Mesenteric fat pad (tissue), 1 donor: ENCODE measurements around the gene GRIK2. TPM values are rescaled to one million over a fixed set of nuclear protein-coding genes. Genes with fewer than 3 reads are reported as not detected.

Experiments
- DNase-seq: peaks from one replicate; pipeline ENCODE4 v3.0.0-alpha.2; 2020; ENCODE audit warnings: low spot score
- total RNA-seq: library from RNA; stranded (reverse); fragmentation: NEBNext Ultra II Directional; extraction: Animal tissue kit (Norgen Biotek cat#: 25700); gene quantifications from one replicate; pipeline ENCODE4 v1.2.1, GENCODE V29; 2021
- donor health status: DM: yes; HTN: yes; CAD: no.

Gene GRIK2
- total RNA-seq, 1 donor from 2014 or later: not detected

DNA sequence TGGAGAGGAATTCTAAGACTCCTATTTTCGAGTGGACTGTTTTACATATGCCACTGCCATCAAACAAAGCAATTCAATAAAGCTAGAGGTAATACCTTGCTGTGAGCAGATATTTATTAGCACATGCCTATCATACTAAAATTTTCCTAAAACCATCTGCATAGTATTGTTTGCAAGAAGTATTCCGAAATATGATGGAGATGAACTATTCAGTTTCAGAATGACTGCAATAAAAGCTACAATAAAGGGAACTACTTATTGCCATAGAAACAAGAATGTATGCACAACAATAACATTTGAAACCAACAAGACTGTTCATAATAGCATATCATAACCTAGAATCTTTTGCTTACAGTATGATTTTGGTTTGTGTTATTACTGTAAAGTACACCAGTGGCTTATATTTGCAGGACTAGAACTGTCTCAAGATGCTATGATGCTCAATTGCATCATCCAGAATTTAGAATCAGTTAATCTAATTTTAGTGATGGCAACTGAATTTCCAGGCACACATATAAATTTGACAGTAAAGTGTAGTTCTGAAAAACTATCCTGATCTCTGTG is 144.3 kb downstream of the GRIK2 start:
- DNase-seq: no peak

DNA sequence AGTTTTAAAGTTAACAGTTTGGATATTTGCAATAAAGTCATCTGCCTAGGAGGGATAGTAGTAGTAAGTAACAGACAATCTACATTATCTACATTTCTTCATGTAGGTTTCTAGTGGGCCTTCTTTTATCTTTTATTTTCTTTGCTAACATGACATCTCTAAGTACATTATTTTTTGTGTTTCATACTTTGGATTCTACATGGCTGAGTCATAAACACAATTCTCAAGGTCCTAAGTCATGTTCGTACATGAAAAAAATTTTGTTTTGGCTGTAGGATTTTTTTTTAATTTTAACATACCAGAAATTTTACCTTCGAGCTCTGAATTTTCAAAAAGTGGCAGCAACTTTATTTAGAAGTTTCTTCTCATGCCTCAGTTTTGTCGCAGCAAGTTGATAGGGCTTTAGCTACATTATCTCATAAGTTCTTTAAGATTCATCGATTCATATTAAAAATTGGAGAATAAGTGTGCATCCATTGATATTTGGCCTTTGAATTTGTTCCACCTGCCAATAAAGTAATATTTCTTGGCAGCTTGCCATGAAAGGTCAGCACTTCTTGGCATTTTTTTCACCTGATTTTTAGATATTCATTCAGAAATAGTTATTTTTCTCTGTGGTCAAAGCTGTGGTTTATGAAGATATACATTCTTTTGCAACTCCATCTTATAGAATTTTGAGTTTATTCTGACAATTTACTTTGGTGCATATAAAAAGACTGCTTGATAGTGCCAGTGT is 146.2 kb downstream of the GRIK2 start:
- DNase-seq: no peak

DNA sequence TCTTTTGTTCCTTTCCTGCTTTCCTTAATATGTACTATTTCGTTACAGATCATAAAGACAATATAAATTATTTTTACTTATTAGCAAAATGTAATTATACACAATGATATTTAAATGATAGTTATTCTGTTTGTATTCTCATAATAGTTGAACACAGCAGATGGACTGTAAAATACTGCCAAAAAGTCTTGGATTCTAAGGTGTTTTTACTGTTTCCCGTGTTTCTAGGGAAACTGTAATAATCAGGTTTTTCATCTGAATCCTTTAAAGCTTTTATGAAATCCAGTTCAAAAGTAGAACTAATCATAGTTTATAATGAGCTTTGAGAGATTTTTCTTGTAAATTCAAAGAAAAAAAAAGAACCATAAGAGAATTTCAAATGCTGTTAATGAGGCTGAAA is 148.4 kb downstream of the GRIK2 start:
- no peak for DNase-seq

DNA sequence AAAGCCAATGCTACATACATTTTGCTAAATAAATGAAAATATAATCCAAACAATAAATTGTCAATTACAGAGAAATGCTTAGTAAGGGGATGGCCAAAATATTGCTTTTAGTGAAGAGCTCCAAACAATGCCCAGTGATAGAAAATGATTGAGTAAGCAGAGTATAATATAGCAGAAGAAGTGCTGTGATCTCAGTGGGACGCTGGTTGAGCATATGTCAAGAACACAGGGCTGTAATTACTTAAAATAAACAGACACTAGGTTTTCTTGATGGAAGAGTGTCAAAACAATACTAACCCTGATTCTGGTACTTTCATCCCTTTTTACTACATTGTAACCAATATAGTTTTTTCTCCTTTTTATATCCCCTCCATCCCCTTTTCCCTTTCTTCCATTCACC is 150.3 kb downstream of the GRIK2 start:
- no peak for DNase-seq

DNA sequence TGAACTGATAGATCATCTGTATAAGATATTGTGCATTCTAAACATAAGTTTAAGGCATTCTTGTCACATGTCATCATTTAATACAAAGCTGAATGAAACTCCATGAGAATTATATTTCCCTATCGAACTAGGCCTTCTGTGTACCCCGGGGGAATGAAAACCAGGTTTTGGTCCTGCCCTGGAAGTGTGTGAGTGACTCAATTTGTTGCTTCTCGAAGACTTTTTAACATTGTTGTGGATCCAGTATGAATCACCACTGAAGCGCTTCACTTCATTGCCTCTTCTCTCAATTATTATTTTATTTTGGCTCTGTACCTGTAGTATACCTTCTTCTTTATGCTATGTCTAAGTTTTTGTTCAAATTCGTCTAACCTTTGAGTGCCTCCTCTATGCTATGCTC is 150.8 kb downstream of the GRIK2 start:
- no peak for DNase-seq

DNA sequence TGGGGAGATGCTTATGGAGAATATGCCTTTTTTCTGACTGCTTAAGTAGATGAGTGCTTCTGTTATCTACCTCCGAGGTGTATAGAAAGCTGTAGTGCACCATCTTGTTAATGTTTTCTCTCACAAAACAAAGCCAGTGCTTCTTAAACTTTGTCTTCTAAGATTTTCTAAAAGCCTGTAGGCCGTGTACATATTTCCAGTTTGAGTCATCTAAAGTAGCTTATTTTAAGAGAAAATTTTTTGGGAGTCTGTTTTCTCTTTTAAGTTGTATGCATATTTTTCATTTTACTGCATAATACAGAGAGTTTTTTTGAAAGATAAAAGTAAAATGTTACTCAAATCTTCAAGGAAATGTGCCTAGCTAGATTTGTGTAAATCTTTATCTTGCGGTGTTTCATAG is 151.7 kb downstream of the GRIK2 start:
- no peak for DNase-seq

DNA sequence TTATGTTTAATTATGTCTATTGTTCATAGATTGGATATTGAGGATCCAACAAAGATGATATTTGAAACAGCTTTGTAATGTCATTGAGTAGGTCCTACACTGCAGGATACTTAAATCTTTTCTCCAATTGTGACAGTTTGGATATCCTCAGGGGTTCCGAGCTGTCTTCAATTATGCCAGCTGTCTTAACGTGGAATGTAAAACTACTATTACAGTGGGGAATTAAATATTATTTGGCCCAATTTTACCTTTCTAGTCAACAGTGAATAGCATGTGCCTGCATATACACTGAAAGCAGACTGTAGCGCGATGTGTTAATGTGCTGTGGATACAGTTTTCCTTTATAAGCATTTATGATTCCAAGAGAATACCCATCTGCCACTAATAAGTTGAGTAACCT is 156.9 kb downstream of the GRIK2 start:
- no peak for DNase-seq

DNA sequence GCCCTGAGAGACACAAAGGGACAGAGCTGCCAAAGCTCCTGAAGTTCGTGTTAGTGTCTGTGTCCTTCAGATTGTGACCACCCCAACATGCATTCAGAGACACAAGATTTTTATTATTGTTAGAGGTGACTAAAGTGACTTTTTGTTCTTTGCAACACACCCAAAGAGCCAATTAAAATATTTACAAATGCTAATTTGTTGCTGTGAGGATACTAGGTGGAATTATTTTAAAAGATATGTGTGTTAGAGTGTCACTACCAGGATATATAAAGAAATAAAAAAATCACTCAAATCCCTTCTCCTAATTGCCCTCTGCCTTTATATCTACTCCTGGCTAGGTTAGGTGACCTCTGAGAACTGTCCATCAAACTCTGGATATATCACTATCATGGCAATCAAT is 160.7 kb downstream of the GRIK2 start:
- DNase-seq: no peak

DNA sequence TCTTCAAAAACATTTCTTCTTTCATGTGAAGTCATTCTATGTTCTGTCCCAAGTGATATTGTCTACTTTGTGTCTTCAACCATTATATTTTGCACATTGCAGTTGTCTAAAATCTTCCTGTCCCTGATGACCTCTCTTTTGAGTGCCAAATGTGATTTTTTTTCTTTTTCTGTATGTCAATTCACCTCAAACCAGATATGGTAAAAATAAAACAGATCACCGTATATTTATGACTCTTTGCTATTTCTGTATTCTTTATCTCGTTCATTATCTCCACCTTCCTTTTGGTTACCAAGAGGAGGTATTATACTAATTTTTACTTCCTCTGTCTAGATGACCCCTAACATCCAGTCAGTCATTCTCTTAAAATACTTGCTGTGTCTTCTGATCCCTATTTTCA is 165.2 kb downstream of the GRIK2 start:
- DNase-seq: no peak

DNA sequence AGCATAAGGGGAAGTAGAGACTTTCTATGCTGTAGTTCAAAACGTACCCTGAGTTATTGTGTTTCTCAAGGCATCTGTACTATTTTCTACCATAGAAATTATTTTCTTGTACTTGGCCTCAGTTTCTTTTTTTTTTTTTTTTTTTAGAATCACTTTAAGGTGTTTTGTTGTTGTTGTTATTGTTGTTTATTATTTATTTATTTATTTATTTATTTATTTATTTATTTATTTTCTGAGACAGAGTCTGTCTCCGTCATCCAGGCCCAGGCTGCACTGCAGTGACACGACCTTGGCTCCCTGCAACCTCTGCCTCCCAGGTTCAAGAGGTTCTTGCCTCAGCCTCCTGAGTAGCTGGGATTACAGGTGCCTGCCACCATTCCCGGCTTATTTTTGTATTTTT is 179.1 kb downstream of the GRIK2 start:
- DNase-seq: no peak

DNA sequence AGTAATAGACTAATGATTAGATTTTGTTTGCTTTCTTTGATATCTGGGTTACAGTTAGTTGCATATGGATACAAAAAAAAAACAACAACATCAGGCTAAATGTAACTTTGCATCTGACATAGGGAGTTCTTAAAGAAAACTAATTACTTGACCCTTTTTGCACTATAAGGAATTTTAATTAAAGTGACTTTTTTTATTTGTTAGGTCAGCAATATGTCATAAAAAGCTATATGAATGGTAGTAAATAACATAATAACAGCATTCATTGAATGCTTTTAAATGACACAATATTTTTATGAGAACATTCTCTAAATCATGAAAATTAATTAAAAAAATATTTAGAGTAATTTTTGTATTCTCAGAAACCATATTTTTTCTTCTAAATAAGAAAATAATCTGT is 183.6 kb downstream of the GRIK2 start:
- no peak for DNase-seq

DNA sequence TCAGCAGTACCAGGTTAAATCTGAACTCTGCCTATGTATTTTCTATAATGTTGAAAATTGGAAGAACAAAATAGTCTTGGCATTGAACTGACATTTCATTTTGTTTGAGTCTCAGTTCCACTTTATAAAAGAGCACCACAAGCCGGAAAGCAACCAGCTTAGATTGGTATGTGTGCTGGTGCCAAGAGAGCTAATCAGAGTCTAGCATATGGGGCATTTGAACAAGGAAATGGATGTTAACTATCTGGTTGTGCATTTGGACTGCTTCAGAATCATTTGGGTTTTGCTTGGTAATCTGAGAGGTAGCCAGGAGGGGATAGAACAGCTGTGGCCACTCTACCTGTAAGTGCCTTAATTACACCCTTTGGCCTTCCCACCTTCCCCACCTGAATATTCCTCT is 184.8 kb downstream of the GRIK2 start:
- no peak for DNase-seq

DNA sequence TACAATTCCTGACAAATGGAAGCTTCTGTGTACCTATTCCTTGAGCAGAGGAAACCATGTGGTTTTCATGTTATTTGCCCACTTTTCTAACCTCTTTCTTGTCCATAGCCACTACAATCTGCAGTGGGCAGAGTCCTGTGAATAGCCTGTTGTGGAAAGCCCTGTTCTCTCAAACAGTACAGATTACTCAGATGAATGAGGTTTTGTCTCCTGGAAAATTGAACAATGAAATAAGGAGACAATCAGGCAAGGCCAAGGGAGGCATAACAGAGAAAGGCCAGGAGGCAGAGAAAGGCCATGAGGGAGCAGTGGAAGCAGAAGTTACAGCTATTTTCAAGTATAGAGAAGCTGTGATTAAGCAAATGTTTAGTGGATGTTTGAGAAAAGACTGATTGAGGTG is 189.3 kb downstream of the GRIK2 start:
- no peak for DNase-seq

DNA sequence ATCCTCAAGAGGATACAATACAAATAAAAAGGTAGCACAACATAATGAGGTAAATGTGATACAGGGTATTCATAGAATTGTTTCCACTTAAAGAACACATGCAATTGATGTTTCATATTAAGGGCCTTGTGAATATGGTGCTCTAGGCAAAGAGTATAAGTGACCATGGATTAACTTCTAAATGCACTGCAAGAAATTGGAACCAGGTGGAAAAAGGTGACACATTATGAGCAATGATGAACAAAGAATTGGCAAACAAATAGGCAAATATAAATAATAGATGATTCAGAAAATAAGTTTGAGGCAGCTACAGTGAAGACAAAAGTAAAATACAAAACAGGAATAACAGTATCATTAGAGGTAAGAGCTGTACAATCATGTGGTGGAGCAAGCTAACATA is 192.0 kb downstream of the GRIK2 start:
- no peak for DNase-seq

DNA sequence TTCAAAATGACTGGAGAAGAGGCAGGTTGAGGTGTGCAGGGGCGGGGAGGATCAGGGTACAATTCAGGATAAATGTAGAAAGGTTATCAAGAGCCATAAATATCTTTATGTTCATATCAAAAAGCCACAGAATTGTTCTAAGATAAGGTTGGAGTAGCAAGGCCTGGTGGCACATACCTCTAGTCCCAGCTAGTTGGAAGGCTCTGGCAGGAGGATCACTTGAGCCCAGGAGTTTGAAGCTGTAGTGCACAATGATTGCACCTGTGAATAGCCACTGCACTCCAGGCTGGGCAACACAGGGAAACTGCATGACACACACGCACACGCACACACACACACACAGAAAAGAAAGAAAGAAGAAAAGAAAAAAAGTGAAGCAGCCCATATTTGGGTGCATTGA is 194.8 kb downstream of the GRIK2 start:
- DNase-seq: no peak

DNA sequence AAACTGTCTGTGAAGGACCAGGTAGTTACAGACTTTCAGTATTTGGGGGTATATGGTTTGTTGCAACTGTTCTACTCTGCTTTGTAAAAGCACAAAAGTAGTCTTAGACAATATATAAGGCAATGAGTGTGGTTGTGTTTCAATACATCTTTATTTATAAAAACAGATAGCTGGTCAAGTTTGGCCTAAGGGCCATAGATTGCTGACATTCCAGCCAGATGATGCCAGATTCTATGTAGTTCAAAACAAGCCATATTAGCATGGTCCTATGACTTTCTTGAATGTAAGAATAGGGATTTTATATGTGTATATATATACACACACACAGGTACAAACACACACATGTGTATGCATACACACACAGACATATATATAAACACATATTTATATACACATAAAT is 201.8 kb downstream of the GRIK2 start:
- no peak for DNase-seq

DNA sequence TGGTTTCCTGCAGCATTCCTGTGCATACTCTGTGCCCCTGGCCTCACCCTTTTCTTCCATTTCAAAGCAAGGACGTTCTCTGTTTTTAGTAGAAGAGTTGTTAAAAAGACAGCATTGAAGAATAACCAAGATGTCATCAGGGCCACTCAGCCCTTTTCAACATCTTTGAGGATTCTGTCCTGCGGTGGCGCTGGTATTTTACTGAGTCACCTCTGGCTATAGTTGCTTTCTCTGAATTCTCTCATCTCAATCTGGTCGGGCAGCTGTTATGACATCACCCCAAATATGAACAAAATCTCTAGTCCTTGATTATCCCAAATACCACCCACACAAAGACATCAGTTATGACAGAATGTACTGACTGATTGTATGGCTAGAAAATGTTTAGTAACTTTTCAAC is 204.2 kb downstream of the GRIK2 start:
- DNase-seq: no peak

DNA sequence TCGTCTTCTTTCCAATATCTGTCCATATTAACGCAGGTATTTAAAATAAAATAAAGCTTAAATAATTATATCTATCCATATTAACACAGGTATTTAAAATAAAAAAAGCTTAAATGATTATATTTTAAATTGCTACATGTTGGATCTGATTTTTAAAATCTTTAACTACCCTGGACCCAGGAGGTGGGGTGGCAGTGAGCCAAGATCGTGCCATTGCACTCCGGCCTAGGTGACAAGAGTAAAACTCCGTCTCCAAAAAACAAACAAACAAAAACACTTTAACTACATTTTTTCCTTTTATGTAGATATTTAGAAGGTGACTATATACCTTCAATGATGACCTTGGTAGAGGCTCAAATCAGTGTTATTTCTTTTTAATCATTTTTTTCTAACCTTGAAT is 211.9 kb downstream of the GRIK2 start:
- no peak for DNase-seq

DNA sequence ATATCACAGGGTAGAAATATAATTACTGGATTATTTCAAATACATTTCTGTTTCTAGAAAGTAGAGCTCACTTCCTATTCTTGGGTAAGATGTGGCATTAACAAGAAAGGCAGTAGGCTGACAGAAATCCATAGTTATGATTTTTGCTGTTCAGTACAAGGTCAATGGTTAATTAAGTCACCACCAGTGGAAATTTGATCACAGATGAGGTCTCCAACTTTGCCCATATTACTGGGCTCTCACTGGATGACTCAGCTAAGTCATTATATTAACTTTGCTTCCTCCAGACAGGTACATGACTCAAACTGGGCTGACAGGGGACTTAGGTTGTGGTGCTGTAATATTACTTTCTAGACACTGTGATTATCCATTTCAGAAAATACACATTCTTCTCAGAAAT is 212.4 kb downstream of the GRIK2 start:
- DNase-seq: no peak

DNA sequence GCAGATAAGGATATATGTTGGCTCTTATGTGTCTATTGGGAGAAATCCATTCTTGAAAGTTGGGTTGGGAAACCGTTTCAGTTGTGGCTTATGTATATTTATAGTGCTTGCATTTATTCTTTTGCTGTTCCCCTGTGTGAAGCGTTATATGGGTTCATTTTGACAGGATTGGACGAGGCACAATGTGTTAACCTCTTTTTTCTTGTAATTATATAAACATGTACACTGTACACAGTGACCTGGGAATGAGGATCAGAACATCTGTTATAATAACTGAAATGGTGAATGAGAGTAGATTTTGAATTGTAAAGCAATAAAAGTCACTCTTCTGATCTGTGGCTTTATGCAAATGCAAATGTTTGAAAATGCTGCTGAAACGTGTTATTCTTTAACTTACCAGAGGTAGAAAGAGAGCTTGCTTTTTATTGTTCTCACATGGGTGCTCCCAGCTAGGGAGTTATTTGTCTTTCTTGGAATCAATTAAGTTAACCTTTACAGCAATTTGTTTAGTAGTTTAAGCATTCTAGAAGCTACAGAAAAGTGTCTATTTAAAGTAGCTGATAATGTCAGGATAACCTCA is 213.7 kb downstream of the GRIK2 start:
- DNase-seq: no peak

DNA sequence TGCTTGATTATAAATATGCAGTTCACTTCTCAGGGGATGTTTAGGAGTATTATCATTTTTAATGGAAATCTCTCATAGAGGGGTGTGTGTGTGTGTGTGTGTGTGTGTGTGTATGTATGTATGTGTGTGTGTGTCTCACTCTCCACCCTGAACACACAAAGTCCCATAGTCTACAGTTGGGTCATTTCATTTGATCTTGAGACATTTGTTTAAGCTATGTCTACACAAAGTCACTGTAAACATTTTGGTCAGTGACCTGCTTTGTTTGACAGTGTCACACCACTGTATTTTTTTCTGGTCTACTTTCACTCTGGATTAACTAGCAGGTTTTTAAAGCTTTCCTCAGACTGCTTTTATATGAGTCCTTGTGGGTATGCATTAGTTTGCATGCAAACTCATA is 215.2 kb downstream of the GRIK2 start:
- no peak for DNase-seq

DNA sequence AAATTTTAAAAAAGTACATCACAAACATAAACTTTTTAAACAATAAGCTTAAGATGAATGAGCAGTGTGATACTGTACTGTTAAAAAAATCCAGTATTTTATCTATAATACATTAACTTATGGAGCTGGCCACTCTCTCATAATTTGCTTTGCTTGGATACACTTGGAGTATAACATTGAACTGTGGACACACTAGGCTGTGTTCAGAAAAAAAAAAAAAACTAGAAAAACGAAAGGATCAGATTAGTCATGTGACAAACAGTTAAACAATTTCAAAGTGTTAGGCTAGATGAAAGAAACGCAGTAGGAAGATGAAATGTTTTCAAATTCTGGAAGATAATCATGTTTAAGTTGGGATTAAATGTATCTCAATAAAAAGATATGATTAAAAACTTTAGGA is 220.0 kb downstream of the GRIK2 start:
- DNase-seq: no peak

DNA sequence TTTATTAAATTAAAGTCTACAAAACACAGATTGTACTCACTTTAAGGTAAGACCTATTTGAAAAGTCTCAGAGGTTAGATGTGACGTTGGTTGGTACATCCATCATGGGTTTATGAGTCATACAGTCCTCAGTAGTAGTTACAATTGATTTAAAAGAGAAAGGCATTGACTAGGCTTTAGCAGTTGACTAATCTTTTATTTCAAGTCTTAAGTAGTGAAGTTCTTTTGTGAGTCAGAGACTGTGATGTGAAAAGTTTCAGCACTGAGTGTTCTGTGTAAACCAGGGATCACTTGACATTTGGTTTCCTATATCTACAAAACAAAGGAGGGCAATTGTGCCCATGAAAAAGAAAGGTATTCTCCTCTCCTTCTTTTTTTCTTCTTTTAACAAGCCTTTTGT is 221.3 kb downstream of the GRIK2 start:
- DNase-seq: no peak
